ENCODE measurements around the gene DNAJB6. TPM values are rescaled to one million over a fixed set of nuclear protein-coding genes. Genes with fewer than 3 reads are reported as not detected.

DNAJB6 gene
- total RNA-seq, 1 experiment from 2014 or later, result 108 TPM

GRCh38 chr7:157299613-157300368, 37.0 kb upstream of the DNAJB6 start:
- intact Hi-C loops (cut with micrococcal nuclease; ENCODE audit: unreplicated experiment), result no loop called here
- DNase-seq, result no peak
- H3K27ac Mint-ChIP-seq (ENCODE audit: unreplicated experiment), result no peak overlapping the region
- peaks cover 9% of the 10 kb centered on the region for H3K4me1 Mint-ChIP-seq (ENCODE audit: low read depth, unreplicated experiment)
- no peak overlapping the region for H3K4me3 ChIP-seq (ENCODE audit: low read depth, low read length)
- no TSS peak for BruUV-seq (replicated peaks)
- H3K36me3 Mint-ChIP-seq (ENCODE audit: insufficient read depth, unreplicated experiment), result no peaks in the 10 kb centered on the region
- no peaks in the 10 kb centered on the region for H3K27me3 Mint-ChIP-seq (ENCODE audit: insufficient read depth, unreplicated experiment)
- POLR2A ChIA-PET, result no interaction called here
- CTCF ChIA-PET, result no interaction called here
- H3K27me3 ChIP-seq (replicated peaks; ENCODE audit: control insufficient read depth, insufficient read depth, low read length), result no peaks in the 10 kb centered on the region
- TF ChIP-seq CTCF (IDR thresholded peaks at IDR 0.05; ENCODE audit: insufficient read depth in 1 of 2, low read depth in 1 of 2, low read length in 1 of 2, severe bottlenecking in 1 of 2, unreplicated experiment in 1 of 2), result no peak
- H3K9me3 ChIP-seq, result no peaks in the 10 kb centered on the region
- peaks cover 10% of the 10 kb centered on the region for H3K9me3 Mint-ChIP-seq (ENCODE audit: unreplicated experiment)
- no peak overlapping the region for H3K4me3 Mint-ChIP-seq (ENCODE audit: unreplicated experiment)
- no peaks in the 10 kb centered on the region for H3K4me1 ChIP-seq
- H3K36me3 ChIP-seq (ENCODE audit: control insufficient read depth, insufficient read depth, low read length), result no peaks in the 10 kb centered on the region

- Histone ChIP-seq H3K4me1 (no peaks in the 10 kb centered on the region), H3K9me3 (no peaks in the 10 kb centered on the region), H3K4me3 (ENCODE audit: low read depth, low read length) (no peak overlapping the region), H3K36me3 (ENCODE audit: control insufficient read depth, insufficient read depth, low read length) (no peaks in the 10 kb centered on the region), H3K27me3 (replicated peaks; ENCODE audit: control insufficient read depth, insufficient read depth, low read length) (no peaks in the 10 kb centered on the region)
- intact Hi-C loops (cut with micrococcal nuclease; ENCODE audit: unreplicated experiment), result no loop called here
- Mint-ChIP-seq H3K27ac (ENCODE audit: unreplicated experiment) (no peak overlapping the region), H3K4me1 (ENCODE audit: low read depth, unreplicated experiment) (peaks cover 9% of the 10 kb centered on the region), H3K4me3 (ENCODE audit: unreplicated experiment) (no peak overlapping the region), H3K9me3 (ENCODE audit: unreplicated experiment) (peaks cover 10% of the 10 kb centered on the region), H3K36me3 (ENCODE audit: insufficient read depth, unreplicated experiment) (no peaks in the 10 kb centered on the region), H3K27me3 (ENCODE audit: insufficient read depth, unreplicated experiment) (no peaks in the 10 kb centered on the region)
- DNase-seq, result no peak
- ChIA-PET CTCF (no interaction called here), POLR2A (no interaction called here)
- BruUV-seq (replicated peaks), result no TSS peak
- TF ChIP-seq CTCF (IDR thresholded peaks at IDR 0.05; ENCODE audit: insufficient read depth in 1 of 2, low read depth in 1 of 2, low read length in 1 of 2, severe bottlenecking in 1 of 2, unreplicated experiment in 1 of 2), result no peak
These were observed 36.4 kb upstream of the DNAJB6 start for GRCh38 chr7:157300369-157300825.

- Mint-ChIP-seq H3K4me3 (ENCODE audit: unreplicated experiment) (no peak overlapping the region), H3K27ac (ENCODE audit: unreplicated experiment) (no peak overlapping the region), H3K4me1 (ENCODE audit: low read depth, unreplicated experiment) (peaks cover 9% of the 10 kb centered on the region), H3K36me3 (ENCODE audit: insufficient read depth, unreplicated experiment) (no peaks in the 10 kb centered on the region), H3K9me3 (ENCODE audit: unreplicated experiment) (peaks cover 10% of the 10 kb centered on the region), H3K27me3 (ENCODE audit: insufficient read depth, unreplicated experiment) (no peaks in the 10 kb centered on the region)
- Histone ChIP-seq H3K9me3 (no peaks in the 10 kb centered on the region), H3K36me3 (ENCODE audit: control insufficient read depth, insufficient read depth, low read length) (no peaks in the 10 kb centered on the region), H3K4me3 (ENCODE audit: low read depth, low read length) (no peak overlapping the region), H3K27me3 (replicated peaks; ENCODE audit: control insufficient read depth, insufficient read depth, low read length) (no peaks in the 10 kb centered on the region), H3K4me1 (no peaks in the 10 kb centered on the region)
- no peak for TF ChIP-seq CTCF (IDR thresholded peaks at IDR 0.05; ENCODE audit: insufficient read depth in 1 of 2, low read depth in 1 of 2, low read length in 1 of 2, severe bottlenecking in 1 of 2, unreplicated experiment in 1 of 2)
- ChIA-PET CTCF (no interaction called here), POLR2A (no interaction called here)
- intact Hi-C loops (cut with micrococcal nuclease; ENCODE audit: unreplicated experiment), result no loop called here
- no TSS peak for BruUV-seq (replicated peaks)
- no peak for DNase-seq
These were observed 35.1 kb upstream of the DNAJB6 start for GRCh38 chr7:157301610-157302120.

Data from Caco-2 (cell line).